Fibroblast of gingiva (primary cell): ENCODE results near the gene FAM118A.
A peak's percentile ranks its signal among the peaks of the same experiment; 100 is the strongest.
"Not testable (repeated sequence)": the region's sequence is repeated elsewhere in the genome, so short reads cannot be mapped to it uniquely, and the experiment has no call there.

Experiments
- DNase-seq: peaks from one replicate; pipeline ENCODE4 v3.0.0-alpha.2; 2011; ENCODE audit warnings: low read depth

The FAM118A gene

DNA sequence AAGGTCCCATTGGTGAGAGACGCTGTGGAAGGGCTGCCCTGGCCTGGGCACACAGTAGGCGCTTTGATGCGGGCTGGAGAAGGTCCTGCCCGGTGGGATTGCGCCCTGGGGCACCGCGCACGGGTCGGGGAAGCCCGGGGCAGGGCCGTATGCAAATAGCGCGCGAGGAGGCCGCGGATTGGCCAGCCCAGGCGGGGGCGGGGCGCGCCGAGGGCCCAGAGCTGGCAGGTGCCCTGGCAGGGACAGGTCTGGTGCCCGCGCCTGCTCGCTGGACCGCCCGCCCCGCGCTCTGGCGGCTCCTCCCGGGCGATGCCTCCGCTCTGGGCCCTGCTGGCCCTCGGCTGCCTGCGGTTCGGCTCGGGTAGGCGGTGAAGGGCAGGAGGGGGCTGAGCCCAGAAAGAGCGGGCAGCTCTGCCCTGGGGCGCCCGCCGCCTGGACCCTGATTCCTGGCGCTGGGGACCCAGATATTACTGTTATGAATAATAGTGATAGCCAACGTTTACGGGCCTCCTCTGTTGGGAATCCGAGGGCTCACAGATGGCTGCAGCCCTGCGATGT is 24.9 kb upstream of the FAM118A start, which contains the start of gene UPK3A:
Gene UPK3A (plus strand): TSS at position 245 of the 558 bp plus-strand sequence. CDS start 65 bp downstream, at position 310.
- DNase-seq = no peak

DNA sequence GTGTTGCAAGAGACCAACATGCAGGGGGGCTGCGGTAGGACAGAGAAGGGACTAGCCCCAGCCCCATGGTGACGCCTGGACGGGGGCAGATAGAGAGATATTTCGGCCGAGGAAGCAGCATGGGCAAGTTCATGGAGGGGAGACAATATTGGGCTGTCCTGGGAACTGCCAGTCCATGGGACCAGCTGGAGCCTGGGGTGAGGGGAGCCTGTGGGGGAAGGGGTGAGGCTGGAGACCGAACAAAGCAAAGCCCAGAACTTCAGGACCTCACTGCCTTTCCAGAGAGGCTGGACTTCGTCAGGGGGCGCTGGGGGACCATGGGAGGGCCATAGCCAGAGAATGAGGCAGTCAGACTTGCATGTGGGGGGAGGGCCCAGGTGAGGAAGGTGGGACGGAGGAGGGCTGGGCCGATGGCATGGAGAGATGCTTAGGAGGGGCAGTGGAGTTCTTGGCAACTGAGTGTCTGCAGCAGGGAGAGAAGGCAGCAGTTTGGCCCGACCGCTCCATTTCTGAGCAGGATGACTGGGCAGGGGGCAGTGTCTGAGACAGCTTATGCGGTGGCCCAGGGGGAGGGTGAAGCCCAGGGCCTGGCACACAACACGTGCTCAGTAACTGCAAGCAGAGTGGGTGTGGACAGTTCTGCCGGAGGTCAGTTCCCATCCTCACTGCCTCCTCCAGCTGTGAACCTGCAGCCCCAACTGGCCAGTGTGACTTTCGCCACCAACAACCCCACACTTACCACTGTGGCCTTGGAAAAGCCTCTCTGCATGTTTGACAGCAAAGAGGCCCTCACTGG is 24.3 kb upstream of the FAM118A start:
- DNase-seq = no peak

DNA sequence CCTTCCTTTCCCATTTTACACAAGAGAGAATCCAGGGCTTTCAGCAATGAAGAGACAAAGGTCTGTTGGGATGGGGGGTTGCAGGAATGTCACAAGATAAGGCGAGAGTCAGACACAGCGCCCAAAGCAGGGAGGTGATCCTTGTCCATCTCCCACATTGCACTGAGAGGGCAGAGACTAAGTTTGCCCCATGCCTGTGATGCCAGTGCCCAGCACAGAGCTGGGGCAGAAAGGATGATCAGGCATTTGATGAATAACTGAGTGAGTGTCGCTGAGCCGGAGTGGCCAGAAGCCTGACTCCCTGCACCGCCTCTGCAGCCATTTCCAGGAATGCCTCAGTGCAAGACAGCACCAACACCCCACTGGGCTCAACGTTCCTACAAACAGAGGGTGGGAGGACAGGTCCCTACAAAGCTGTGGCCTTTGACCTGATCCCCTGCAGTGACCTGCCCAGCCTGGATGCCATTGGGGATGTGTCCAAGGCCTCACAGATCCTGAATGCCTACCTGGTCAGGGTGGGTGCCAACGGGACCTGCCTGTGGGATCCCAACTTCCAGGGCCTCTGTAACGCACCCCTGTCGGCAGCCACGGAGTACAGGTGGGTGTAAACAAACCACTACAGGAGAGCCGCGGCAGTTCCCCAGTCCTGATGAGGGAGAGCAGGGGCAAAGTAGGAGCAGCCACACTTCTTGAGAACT is 22.7 kb upstream of the FAM118A start:
- DNase-seq = no peak

DNA sequence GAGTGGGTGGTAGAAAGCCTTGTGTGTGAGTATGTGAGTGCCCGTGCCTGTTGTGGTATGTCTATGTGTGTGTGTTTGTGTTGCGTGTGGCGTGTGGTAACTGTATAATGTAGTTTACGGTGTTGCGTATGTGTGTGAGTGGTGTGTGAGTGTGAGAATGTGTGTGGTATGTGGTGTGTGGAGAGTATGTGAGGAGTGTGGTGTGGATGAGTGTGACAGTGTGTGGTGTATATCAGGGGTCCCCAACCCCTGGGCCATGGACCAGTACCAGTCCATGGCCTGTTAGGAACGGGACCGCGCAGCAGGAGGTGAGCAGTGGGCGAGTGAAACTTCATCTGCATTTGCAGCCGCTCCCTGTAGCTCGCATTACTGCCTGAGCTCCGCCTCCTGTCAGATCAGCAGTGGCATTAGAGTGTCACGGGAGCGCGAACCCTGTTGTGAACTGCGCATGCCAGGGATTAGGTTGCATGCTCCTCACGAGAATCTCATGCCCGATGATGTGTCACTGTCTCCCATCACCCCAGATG is 19.3 kb upstream of the FAM118A start:
- peak; percentile 84 for DNase-seq

DNA sequence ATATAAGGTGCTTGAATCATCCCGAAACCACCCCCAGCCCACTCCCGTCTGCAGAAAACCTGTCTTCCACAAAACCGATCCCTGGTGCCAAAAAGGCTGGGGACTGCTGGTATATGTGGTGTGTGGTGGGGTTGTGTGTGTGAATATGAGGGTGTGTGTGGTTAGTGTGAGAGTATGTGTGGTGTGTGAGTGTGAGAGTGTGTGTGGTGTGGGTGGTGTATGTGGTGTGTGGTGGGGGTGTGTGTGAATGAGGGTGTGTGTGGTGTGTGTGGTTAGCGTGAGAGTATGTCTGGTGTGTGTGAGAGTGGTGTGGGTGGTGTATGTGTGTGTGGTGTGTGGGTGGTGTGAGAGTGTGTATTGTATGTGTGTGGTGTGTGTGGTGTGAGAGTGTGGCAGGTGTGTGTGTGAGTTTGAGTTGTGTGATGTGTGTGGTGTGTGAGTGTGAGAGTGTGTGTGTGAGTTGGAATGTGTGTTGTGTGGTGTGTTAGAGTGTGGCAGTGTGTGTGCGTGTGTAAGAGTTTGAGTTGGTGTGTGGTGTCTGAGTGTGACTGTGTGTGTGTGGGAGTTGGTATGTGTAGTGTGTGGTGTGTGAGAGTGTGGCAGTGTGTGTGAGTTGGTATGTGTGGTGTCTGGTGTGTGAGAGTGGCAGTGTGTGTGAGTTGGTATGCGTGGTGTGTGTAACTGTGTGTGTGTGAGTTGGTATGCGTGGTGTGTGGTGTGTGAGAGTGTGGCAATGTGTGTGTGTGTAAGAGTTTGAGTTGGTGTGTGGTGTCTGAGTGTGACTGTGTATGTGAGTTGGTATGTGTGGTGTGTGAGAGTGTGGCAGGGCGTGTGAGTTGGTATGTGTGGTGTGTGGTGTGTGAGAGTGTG is 18.4 kb upstream of the FAM118A start:
- DNase-seq = no peak

DNA sequence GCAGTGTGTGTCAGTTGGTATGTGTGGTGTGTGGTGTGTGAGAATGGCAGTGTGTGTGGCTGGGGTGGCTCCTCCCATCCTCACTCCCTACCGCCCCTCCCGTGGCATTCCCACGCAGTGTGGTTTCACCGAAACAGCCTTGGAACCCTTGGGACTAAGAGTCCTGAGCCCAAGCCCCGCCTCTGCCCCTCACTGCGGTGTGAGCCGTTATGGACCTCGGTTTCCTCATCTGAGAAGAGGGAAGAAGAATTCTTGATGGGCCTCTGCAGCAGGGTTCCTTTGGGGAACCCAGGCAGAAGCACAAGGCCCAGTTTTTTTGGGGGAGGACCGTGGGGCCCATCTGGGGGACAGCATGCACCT is 17.8 kb upstream of the FAM118A start:
- DNase-seq = no peak

DNA sequence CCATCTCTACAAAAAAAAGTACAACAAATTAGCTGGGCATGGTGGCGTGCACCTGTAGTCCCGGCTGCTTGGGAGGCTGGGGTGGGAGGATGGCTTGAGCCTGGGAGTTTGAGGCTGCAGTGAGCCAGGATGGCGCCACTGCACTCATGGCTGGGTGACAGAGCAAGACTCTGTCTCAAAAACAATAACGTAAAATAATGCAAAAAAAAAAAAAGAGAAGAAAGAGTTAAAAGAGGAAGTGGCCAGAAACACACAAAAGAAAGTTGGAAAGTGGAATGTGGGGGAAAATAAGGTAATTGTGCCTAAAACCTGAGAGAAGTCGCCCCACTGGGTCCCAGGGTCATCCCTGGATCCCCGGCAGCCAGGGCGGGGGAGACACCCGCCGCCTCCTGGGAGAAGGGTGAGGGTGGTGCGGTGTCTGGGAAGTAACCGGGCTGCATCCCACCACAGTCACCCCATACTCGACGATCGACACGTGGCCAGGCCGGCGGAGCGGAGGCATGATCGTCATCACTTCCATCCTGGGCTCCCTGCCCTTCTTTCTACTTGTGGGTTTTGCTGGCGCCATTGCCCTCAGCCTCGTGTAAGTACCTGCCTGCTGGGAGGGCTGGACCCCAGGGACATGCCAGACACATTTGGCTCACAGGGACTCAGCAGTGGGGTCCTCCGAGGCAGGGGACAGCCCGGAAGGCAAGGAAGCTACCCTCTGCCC is 16.8 kb upstream of the FAM118A start:
- DNase-seq = no peak

DNA sequence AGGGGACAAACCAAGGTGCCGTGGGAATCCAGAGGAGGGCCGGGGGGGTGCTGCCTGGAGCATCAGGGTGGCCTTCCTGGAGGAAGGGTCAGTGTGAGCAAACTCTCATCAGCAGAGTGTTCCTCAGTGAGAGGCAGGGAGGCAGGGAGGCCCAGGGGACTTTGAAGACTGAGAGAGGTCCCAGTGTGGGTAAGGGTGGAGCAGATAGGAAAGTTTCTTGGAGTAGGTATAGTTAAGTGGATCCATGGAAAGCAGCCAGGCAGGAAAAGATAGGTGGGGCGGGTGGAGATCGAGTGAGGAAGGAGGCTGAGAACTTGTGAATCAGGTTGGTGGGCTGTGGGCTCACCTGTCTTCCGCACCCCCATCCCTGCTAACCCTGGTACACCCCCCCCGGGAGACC is 15.7 kb upstream of the FAM118A start:
- no peak for DNase-seq

DNA sequence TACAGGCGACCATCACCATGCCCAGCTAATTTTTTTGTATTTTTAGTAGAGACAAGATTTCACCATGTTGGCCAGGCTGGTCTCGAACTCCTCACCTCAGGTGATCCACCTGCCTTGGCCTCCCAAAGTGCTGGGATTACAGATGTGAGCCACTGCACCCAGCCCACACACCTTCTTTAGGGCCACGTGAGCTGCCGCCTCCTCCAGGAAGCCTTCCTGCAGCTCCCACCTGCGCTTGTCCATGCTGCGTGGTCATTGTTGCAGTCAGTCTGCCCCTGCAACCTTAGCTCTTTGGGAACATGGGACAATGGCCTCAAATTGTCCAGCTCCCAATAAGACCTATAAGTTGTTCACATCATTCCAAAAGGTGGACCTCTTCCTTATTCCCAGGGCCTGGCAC is 14.7 kb upstream of the FAM118A start:
- DNase-seq = not testable (repeated sequence)

DNA sequence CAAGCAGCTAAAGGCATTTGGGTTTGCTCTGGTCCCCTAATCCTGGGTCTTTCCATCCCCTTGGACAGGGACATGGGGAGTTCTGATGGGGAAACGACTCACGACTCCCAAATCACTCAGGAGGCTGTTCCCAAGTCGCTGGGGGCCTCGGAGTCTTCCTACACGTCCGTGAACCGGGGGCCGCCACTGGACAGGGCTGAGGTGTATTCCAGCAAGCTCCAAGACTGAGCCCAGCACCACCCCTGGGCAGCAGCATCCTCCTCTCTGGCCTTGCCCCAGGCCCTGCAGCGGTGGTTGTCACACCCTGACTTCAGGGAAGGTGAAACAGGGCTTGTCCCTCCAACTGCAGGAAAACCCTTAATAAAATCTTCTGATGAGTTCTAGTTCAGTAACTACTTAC is 14.2 kb upstream of the FAM118A start:
- DNase-seq = no peak

DNA sequence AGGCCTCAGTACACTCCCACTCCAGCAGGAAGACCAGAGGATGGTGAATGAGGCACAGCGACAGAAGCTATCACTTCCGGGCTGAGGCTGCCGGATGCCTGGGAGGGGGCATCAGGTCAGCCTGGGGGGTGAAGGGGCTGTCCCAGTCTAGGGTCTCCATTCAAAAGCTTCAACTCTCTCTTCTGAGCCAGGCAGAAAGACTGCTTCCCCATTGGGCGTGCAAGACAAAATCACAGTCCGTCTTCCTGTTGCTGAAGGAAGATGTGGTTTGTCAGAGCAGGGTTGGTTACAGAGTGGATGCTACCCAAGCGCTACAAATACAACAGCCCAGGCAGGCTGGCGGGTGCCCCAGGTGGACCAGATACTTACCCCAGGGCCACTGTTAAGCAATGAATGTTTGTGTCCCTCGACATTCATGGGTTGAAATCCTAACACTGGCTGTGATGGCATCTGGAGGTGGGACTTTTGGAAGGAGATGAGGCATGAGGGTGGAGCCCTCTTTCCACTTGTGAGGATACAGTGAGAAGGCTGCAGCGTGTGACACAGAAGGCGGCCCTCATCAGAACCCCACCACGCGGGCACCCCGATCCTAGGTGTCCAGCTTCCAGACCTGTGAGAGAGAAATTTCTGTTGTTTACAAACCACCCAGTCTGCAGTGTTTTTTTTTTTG is 13.0 kb upstream of the FAM118A start:
- DNase-seq = no peak

DNA sequence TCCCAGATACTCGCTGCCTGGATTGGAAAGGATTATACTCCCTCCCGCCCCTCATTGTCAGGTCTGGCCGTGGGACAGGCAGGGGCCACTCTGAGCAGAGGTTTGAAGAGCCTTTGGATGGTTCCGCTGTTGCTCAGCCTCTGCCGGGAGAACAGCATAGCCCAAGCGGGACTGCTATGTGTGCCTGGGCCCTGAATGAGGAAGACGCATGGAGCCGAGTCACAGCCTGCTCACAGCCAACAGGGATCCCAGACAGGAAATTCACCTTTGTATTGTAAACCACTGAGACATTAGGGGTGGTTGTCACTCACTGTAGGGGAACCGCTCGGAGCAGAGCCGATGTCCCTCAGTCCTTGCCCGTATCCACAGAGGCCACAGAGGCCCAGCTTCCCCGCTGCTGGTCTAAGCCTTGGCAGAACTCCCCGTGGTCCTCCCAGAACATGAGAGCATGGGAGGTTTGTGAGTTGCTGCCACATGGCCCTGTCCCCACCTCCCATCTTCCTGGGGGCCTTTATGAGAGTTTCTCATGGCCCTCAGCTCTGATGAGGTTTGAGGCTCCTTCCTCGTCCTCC is 10.7 kb upstream of the FAM118A start:
- DNase-seq = no peak

DNA sequence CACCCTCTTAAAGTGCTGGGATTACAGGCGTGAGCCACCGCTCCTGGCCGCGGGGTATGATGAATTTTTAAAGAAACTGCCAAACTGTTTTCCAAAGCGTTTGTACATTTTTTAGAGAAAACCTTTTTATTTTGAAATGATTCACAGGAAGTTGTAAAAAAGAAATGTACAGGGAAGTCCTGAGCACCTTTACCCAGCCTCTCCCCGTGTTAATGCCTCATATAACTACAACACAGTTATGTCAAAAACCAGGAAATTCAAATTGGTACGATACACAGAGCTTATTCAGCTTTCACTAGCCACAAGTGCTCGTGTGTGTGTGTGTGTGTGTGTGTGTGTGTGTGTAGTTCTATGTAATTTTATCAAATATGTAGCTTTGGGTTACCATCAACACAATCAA is 7.0 kb upstream of the FAM118A start:
- no peak for DNase-seq

DNA sequence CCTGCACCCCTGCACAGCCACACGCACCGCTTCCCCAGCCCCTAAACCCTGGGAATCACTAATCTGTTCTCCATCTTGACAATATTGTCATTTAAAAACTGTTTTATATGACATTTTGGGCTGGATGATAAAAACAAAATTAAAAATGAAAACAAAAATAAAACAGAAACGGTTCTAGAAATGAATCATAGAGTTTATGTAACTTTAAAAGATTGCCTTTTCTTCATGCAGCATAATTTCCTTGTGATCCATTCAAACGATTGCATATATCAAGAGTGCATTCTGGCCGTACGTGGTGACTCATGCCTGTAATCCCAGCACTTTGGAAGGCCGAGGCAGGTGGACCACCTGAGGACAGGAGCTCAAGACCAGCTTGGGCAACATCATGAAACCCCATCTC is 6.6 kb upstream of the FAM118A start:
- DNase-seq = no peak

DNA sequence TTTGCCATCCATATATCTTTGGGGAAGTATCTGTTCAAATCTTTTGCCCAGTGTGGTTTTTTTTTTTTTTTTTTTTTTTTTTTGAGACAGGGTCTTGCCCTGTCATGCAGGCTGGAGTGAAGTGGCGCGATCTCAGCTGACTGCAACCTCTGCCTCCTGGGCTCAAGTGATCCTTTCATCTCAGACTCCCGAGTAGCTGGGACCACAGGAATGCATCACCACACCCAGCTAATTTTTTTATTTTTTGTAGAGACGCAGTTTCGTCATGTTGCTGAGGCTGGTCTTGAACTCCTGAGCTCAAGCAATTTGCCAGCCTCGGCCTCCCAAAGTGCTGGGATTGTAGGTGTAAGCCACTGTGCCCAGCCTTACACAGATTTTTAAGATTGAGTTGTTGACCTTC is 4.8 kb upstream of the FAM118A start:
- no peak for DNase-seq

DNA sequence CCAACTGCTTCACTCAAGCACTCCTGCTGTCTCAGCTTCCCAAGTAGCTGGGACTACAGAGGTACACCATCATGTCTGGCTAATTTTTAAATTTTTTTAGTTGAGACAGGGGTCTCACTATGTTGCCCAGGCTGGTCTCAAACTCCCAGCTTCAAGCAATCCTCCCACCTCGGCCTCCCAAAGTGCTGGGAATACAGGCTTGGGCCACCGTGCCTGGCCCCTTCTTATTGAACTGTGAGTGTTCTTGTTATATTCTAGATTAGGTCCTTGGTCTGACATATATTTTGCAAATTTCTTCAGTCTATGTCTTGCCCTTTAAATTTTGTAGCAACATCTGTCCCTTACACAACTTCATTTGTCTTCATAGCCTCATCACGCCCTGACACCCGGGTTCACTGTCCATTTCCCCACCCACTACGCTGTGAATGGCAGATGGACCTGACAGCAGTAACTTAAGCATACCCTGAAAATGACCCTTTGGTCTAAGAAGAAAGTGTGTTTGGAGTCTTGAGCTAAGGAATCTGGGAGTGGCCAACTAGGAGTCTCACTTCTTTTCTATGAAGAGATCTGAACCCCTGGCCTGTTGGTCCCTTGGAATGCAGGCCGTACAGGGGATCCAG is 4.2 kb upstream of the FAM118A start:
- no peak for DNase-seq

DNA sequence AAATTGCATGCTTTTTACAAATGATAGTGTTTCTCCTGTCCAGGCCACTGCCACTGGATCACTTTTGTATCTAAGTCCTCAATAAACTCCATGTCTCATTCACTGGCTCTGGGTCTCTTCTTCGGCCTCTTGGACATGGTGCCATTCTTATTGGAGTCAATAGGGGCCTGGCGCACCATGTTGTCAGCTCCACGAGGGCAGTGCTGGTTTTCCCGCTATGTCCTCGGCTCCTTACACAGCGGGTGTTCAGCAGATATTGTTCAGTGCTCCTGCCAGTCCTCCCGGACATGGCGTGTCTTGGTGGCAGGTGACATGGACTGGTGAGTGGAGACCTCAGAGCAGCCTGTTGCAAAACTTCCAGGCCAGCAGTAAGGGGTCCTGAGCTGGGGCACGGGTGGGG is 3.6 kb upstream of the FAM118A start:
- no peak for DNase-seq

DNA sequence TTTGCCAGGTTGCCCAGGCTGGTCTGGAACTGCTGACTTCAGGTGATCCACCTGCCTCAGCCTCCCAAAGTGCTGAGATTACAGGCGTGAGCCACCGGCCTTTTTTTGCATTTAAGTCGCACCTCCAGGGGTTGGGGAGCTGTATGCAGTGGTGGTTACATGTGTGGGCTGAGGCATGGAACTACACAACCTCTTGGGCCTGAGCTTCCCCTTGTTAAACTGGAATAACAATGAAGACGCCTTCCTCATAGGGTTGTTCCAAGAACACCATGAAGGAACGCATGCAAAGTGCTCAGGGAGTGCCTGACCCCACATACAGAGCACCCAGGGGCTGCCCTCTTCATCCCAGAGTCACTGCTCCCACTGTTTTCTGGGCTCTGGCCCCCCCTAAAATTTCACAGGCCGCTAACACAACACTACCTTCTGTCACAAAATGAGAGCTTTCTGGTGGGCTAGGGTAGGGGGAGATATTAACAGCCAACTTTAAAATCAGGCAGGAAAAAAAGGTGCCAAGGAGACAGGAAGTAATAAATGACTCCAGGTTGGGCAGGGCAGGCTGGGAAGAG is 1.3 kb upstream of the FAM118A start:
- DNase-seq = no peak

DNA sequence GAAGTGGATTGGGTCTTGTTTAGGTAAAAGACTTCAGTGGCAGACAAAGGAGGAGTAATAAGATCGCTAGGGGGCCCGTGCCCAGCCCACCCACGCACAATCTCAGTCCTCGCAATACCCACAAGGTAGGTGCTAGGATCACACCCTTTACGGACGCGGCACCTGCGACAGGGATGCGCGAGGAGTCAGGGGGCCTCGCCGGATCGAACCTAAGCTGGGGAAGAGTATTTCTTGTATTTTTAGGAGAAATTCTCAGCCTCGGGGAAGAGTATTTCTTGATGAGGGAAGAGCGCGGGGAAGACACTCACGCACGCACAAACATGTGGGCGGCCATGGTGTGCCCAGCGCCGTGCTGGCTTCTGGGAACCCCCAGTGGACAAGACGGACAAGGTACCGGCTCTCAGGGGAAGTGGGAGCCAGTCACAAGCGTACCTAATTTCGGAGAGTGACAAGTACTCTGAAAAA is 745 bp upstream of the FAM118A start:
- no peak for DNase-seq
